VCaP (cell line): ENCODE measurements around the gene SS18L1.
A peak's percentile ranks its signal among the peaks of the same experiment; 100 is the strongest.

Experiments used
- H3K27ac ChIP-seq: fragments of 450-650 bp; 2 replicates; pipeline ENCODE4 v1.5.1; 2017
- TF ChIP-seq, protein P1 (sequence below): fragments of 450-650 bp; conservative IDR thresholded peaks from 2 replicates; pipeline ENCODE4 v1.5.1; 2017; ENCODE audit warnings: mild to moderate bottlenecking, moderate library complexity

The SS18L1 gene

DNA sequence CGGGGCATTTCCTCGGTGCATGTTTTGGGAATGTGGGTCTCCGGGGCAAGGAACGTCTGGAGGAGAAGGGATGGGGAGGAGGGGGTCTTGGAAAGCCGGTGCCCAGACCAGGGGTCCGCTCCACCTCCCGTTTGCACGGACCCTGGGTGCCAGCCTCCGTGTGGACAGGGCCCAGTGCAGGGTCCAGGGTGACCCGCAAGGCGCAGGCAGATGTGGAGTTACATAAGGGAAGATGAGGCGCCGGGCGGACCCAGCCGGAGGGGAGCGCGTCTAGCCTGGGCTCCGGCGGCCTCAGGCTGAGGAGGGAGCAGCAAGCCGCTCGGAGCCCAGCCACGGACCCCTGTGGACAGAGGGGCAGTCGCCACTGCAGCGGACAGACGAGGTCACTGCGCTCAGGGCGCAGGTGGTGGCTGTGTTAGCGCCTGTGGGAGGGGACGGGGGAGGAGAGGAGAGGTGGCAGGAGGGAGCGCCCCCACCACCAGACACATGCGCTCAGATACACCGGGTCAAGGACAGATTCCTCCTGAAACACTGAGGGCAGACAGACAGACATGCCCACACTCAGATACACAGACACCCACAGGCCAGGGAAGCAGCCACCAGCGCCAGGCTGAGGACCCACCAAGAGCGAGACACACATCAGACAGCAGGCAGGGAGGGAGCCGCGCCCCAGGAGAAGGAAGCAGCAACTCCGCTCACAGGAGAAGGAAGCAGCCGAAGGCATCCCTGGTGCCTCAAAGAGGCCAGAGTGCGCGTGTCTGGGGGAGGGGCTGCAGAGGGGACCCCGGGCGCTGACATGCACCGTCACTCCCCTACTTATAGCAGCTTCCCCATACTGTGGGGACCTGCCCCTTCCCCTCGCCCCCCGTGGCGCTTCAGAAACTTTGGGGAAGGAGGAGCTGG is 77.3 kb downstream of the SS18L1 start:
- TF ChIP-seq, protein P1, sequence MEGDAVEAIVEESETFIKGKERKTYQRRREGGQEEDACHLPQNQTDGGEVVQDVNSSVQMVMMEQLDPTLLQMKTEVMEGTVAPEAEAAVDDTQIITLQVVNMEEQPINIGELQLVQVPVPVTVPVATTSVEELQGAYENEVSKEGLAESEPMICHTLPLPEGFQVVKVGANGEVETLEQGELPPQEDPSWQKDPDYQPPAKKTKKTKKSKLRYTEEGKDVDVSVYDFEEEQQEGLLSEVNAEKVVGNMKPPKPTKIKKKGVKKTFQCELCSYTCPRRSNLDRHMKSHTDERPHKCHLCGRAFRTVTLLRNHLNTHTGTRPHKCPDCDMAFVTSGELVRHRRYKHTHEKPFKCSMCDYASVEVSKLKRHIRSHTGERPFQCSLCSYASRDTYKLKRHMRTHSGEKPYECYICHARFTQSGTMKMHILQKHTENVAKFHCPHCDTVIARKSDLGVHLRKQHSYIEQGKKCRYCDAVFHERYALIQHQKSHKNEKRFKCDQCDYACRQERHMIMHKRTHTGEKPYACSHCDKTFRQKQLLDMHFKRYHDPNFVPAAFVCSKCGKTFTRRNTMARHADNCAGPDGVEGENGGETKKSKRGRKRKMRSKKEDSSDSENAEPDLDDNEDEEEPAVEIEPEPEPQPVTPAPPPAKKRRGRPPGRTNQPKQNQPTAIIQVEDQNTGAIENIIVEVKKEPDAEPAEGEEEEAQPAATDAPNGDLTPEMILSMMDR: no peak

DNA sequence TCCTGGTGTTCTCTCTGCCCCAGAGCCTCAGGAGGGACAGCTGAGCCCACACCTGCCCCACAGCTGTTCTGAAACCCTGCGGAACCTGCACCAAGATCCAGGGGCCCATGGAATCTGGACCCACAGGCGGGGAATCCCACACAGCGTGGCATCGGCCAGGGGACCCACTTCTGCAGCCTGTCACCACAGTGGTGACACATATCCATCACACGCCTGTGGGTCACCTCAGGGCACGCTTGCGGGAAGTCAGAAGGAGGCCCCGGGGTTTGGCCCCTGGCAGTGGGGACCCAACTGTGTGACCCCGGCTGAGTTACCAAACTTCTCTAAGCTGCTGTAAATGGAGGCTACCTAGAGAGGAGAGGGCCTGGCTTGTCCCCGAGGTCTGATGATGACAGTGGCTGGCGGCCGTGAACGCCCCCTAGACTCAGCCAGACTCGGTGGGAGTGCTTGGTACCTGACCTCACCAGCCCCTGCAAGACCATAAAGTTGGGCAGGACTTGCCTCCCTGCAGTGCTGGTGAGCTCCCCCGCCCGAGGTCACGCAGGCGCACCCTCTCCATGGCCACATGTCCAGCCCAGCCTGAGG is 78.8 kb downstream of the SS18L1 start:
- no peak overlapping the region for H3K27ac ChIP-seq
- TF ChIP-seq, protein P1: no peak

More for the DNA sequence above, 77.3 kb downstream of the SS18L1 start:
- H3K27ac ChIP-seq: peak overlapping the region; percentile 99; the same call in 1 of the 2 replicates

DNA sequence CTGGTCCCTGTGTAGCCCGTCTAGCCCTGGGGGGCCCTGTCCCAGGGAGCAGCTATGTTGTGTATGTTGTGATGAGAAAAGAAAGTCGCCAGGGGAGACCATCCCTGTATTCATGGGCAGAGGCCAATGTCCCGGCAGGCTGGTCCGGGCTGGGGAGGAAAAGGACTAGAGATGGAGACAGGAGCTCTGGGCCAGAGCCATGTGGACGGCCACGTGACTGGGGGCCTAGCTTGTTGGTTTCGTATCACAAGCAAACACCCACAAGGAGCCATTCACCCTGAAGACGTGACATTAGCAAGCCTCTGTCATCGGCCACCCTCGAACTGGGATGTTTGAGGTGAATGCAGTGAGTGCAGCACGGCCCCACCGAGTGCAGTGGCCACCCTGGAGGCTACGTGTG is 79.4 kb downstream of the SS18L1 start:
- no peak overlapping the region for H3K27ac ChIP-seq
- TF ChIP-seq, protein P1: no peak

DNA sequence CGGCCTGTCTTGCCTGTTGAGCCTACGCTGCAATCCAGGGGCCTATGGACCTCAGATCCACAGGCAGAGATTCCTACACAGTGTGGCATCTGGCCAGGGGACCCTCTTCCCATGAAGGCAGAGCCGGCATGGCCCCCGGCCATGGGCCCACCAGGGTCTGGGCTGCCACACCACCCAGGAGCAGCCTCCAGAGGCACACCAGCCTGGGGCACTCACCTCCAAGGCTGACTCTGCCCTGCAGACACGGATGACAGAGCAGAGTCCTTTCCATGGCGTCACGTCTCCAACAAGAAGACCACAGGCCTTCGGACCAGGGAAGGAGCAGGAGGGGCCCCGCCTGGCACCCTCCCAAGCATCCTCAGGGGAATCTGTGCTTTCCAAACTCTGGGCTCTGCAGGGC is 80.0 kb downstream of the SS18L1 start:
- H3K27ac ChIP-seq: no peak overlapping the region
- TF ChIP-seq, protein P1: no peak

DNA sequence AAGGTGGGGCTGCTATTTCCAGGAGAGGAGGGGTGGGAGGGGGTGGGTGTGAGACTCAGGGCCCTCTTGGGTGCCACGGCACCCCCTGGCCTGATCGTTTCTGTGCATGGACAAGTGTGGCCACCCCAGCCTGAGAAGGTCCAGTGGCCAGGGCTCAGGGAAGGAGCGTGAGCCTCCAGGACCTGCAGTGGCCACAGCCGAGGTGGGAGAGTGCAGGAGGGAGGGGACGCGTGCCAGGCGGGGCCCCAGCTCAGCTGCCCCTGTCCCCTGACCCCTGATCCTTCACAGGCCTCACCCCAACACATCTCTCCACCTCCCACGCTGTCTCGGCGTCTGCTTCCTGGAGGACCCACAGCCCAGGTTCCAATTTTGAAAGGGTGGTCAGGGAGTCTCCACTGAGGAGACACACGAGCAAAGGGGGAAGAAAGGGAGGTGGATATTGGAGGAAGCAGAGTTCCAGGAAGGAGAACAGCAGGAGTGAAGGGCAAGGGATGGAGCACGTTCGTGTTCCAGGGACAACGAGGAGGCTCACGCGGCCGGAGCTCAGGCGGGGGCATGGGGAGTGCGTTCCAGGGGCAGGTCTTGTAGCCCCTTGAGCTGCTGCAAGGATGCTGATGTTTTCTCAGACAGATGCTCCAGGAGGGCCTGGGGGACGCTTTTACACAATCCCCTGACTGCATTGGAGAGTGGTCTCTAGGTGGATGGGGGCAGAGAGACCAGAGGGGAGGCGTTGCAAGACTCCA is 80.7 kb downstream of the SS18L1 start:
- TF ChIP-seq, protein P1: no peak
- no peak overlapping the region for H3K27ac ChIP-seq

DNA sequence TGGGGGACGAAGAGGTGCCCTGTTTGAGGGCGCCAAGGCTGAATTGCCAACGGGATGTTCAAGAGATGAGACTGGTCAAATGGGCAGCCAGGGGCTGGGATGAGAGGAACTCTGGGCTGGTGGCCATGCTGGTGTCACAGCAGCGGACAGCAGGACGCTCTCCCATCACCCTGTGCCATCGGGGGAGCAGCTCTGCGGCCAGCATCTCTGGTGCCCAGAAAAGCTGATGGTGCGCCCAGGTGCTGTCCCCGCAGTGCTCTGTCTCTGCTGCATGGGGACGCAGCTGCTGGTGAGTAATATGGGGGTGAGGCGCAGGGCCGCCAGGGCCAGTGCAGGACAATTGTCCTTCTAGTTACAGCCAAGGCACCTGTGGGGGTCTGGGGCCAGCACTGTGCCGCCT is 81.5 kb downstream of the SS18L1 start:
- no peak overlapping the region for H3K27ac ChIP-seq
- TF ChIP-seq, protein P1: no peak
